Stomach (tissue), 9 donors: ENCODE results near the gene UCN2. TPM values are rescaled to one million over a fixed set of nuclear protein-coding genes. Genes with fewer than 3 reads are reported as not detected.

Source experiments
- DNase-seq, 2 donors: peaks; one replicate each; pipeline versions ENCODE4 v3.0.0 to v3.0.0-alpha.2; 2013 to 2019
- H3K27ac ChIP-seq, 5 donors: fragments of 200-600 bp in 4 of 5; sonication (generic) in 4 of 5; one replicate each; pipeline ENCODE4 v1.5.1; 2013 to 2019; ENCODE audit warnings: mild to moderate bottlenecking in 1 of 5, moderate library complexity in 1 of 5
- H3K27me3 ChIP-seq, 3 donors: fragments of 200-600 bp; sonication (generic); one replicate each; pipeline ENCODE4 v1.5.1; 2017 to 2019; ENCODE audit warnings: mixed run types in 1 of 3
- H3K36me3 ChIP-seq, 4 donors: fragments of 200-600 bp; sonication (generic); 1 replicate in 3 of 4; 2 replicates in 1 of 4; pipeline ENCODE4 v1.5.1; 2016 to 2019
- H3K4me1 ChIP-seq, 4 donors: fragments of 200-600 bp; sonication (generic); one replicate each; pipeline ENCODE4 v1.5.1; 2016 to 2019
- H3K4me3 ChIP-seq, 4 donors: fragments of 200-600 bp; sonication (generic) in 3 of 4; one replicate each; pipeline ENCODE4 v1.5.1; 2016 to 2019; ENCODE audit warnings: mild to moderate bottlenecking in 1 of 4
- H3K9me3 ChIP-seq, 4 donors: fragments of 200-600 bp; sonication (generic); one replicate each; pipeline ENCODE4 v1.5.1; 2016 to 2019
- EP300 ChIP-seq: sonication (generic); formaldehyde crosslinking; IDR thresholded peaks from one replicate; pipeline ENCODE4 v1.6.1; 2017; ENCODE audit warnings: antibody characterized with exemption
- POLR2A ChIP-seq, 4 donors: fragments of 450-650 bp; IDR thresholded peaks; one replicate each; pipeline ENCODE4 v1.6.1; 2016; ENCODE audit warnings: antibody characterized with exemption in 4 of 4, control low read depth in 2 of 4, mild to moderate bottlenecking in 1 of 4, moderate library complexity in 1 of 4
- POLR2AphosphoS5 ChIP-seq, 3 donors: sonication (generic); formaldehyde crosslinking; IDR thresholded peaks; one replicate each; pipeline ENCODE4 v1.6.1; 2016; ENCODE audit warnings: antibody characterized with exemption in 3 of 3
- WGBS, 5 donors: extraction: QIAGEN DNeasy Blood & Tissue Kit in 3 of 5; methylation state at CpG; one replicate each; pipeline versions ENCODE4 v1.1.5 to v1.1.7; 2013 to 2018; 5-methylcytosine and 5-hydroxymethylcytosine counted together
- intact Hi-C: fragments of 100-400 bp; cut with DNase I; formaldehyde crosslinking; loops from one replicate; pipeline ENCODE4 v1.15.1; 2023; ENCODE audit warnings: low total_unique reads
- polyA plus RNA-seq, 3 donors: library from polyadenylated mRNA; stranded (reverse); fragments of 200-250 nt; gene quantifications; one replicate each; pipeline ENCODE4 v1.2.3, GENCODE V29; 2013
- total RNA-seq, 5 donors: library from RNA; depleted of rRNA; stranded (reverse); fragments of >200 nt; gene quantifications; one replicate each; pipeline versions ENCODE4 v1.1.0 to v1.2.3, GENCODE V29; 2014 to 2016
- TF ChIP-seq, protein P1 (sequence below), 7 experiments: fragments of 450-650 bp in 4 of 7; fragments of 200-600 bp in 3 of 7; sonication (generic) in 3 of 7; IDR thresholded peaks; one replicate each; pipeline ENCODE4 v1.5.1; 2016 to 2019; ENCODE audit warnings: antibody characterized with exemption in 7 of 7, control low read depth in 2 of 7, mild to moderate bottlenecking in 1 of 7
- donor health status: healthy with polysubstance abuse.
- donor health status: Bipolar disorder and iron deficiency.
- donor health status: healthy.

Gene UCN2
- total and polyA plus RNA-seq, 8 donors, result 0.31 to 3.3 (median 0.48) TPM; not detected in 4

DNA sequence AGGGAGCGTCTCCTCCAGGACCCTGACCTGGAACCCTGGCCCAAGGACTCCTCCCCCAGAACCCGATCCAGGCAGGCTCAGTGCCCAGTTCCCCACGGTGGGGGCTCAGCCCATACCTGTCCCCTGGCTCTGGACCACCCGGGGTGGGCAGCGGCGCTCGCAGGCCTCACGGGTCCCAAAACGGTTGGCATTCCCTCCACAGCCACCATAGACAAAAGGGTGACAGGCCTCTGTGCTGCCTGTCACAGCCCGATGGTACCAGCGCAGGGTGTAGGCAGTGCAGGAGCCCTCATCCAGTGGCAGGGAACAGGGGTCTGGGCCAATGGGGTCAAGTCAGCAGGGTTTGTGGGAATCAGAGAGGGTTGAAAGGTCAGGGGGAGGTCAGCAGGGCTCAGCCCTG is 1.1 kb upstream of the UCN2 start:
- DNase-seq, result no peak
- 86 to 97% (median 92%) methylated on average over 7 to 11 of the region's 11 CpGs for WGBS, 5 donors
- H3K36me3 ChIP-seq, result no peaks in the 10 kb centered on the region
- peaks cover 16 to 30% (median 19%) of the 10 kb centered on the region in 4 donors for H3K4me1 ChIP-seq
- intact Hi-C loops, result no loop called here
- no peak overlapping the region for H3K27ac ChIP-seq
- H3K9me3 ChIP-seq, result no peaks in the 10 kb centered on the region
- H3K4me3 ChIP-seq, result no peak overlapping the region
- no peak for TF ChIP-seq EP300
- TF ChIP-seq, protein P1, sequence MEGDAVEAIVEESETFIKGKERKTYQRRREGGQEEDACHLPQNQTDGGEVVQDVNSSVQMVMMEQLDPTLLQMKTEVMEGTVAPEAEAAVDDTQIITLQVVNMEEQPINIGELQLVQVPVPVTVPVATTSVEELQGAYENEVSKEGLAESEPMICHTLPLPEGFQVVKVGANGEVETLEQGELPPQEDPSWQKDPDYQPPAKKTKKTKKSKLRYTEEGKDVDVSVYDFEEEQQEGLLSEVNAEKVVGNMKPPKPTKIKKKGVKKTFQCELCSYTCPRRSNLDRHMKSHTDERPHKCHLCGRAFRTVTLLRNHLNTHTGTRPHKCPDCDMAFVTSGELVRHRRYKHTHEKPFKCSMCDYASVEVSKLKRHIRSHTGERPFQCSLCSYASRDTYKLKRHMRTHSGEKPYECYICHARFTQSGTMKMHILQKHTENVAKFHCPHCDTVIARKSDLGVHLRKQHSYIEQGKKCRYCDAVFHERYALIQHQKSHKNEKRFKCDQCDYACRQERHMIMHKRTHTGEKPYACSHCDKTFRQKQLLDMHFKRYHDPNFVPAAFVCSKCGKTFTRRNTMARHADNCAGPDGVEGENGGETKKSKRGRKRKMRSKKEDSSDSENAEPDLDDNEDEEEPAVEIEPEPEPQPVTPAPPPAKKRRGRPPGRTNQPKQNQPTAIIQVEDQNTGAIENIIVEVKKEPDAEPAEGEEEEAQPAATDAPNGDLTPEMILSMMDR (IDR thresholded peaks at IDR 0.05), result no peak
- TF ChIP-seq POLR2AphosphoS5 (IDR thresholded peaks at IDR 0.05), result no peak
- no peak for TF ChIP-seq POLR2A (IDR thresholded peaks at IDR 0.05)
- no peaks in the 10 kb centered on the region for H3K27me3 ChIP-seq

DNA sequence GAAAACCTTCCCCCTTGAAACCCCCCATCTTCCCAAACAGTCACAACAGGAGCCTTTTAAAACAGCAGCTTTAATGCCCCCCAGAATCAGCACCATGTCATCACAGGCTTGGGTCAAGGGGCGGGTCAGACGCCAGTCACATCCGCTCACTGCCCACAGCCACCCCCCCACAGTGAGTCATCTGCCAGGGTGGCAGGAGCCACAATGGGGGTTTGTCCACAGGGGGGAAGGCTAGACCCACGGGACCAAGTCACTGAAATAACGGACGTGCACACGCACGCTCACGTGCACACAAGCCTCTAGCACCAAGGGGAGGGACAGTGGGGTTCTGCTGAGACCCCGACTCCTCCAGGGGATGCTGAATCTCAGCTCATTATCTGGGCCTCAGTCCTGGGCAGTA is 441 bp upstream of the UCN2 start:
- TF ChIP-seq EP300 (no peak), POLR2A (IDR thresholded peaks at IDR 0.05) (no peak), POLR2AphosphoS5 (IDR thresholded peaks at IDR 0.05) (no peak)
- TF ChIP-seq, protein P1 (IDR thresholded peaks at IDR 0.05), result no peak
- Histone ChIP-seq H3K4me1 (peaks cover 16 to 37% (median 23%) of the 10 kb centered on the region in 4 donors), H3K27ac (peak overlapping the region in 1 of 5 donors; percentile 22), H3K27me3 (no peaks in the 10 kb centered on the region), H3K36me3 (no peaks in the 10 kb centered on the region), H3K9me3 (no peaks in the 10 kb centered on the region), H3K4me3 (no peak overlapping the region)
- whole genome bisulfite sequencing, 5 donors, result 66 to 73% (median 70%) methylated on average over 10 of the region's 10 CpGs
- intact Hi-C loops, result no loop called here
- DNase-seq, result peak in 1 of 2 donors; percentile 28

DNA sequence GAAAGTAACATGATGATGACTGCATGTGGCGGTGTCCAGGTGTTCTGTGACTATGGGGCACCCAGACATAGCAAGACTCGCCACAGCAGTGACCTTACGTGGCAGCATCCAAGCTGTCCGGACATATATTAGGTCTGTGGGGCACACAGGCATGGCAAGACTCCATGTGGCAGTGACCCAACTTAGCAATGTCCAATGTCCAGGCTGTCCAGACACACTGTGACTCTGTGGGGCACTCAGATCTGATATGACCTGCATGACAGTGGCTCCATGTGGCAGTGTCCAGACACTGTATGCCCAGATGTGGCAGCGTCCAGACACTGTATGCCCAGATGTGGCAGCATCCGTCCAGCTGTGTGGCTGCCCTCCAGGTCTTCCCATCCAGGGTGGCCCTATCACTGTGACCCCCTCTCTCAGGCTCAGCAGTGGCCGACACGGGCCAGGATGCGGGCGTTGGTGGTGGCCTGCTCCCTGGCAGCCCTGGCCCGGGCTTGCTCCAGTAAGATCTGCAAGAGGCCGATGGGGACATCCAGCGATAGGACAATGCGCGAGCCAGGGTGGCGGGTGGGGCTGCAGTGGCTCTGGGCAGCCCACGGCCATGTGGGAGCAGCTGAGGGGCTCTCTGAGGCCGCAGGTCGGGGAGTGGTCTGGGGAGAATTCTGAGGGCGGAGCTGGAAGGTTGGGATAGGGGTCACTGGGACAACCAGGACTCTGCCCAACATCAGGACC is 1.1 kb downstream of the UCN2 start:
- no peak overlapping the region for H3K27ac ChIP-seq

DNA sequence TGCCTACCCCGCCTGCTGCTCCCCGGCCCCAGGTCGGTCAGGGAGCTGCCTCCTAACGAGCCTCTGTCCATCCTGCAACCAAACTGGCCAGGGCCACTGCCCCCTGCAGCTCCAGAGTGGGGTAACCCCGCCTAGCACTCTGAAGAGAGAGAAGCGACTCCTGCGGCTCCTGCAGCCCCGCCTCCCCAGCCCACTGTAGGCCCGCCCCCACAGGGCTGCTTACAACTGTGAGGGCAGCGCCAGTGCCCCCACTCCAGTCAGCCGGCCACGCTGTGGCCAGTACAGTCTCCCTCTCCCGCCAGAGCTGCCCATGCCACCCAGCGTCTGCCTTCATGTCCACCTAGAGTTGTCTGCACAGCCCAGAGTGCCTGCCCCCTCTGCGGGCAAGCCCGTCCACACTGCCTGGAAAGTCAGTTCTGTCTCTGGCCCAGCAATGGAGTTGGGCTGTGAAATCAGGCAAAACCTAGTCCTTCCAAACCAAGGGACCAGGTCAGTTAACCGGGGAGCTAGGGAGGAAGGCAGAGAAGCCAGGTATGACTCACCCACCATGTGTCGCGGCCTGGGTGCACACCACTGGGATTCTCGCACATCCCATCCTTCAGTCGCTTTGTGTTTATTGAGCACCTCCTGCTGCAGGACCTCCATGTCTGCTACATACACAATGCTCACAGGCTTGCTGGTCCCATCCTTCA is 2.4 kb downstream of the UCN2 start:
- Histone ChIP-seq H3K4me1 (peaks cover 31 to 61% (median 47%) of the 10 kb centered on the region in 4 donors), H3K36me3 (no peaks in the 10 kb centered on the region), H3K9me3 (no peaks in the 10 kb centered on the region), H3K27ac (peak overlapping the region in 4 of 5 donors; percentile 26 to 74 (median 49)), H3K4me3 (peak overlapping the region; percentile 11 to 34 (median 30)), H3K27me3 (no peaks in the 10 kb centered on the region)
- intact Hi-C loops, result no loop called here
- 29 to 45% (median 33%) methylated on average over 13 to 21 of the region's 21 CpGs for WGBS, 5 donors
- TF ChIP-seq POLR2A (IDR thresholded peaks at IDR 0.05) (no peak), EP300 (no peak), POLR2AphosphoS5 (IDR thresholded peaks at IDR 0.05) (no peak)
- TF ChIP-seq, protein P1 (IDR thresholded peaks at IDR 0.05), result peak in 1 of 7 experiments; percentile 8
- DNase-seq, result peak; percentile 45 to 74

More for the DNA sequence above, 1.1 kb downstream of the UCN2 start:
- no peak overlapping the region for H3K4me3 ChIP-seq
- H3K9me3 ChIP-seq, result no peaks in the 10 kb centered on the region
- intact Hi-C loops, result no loop called here
- H3K36me3 ChIP-seq, result no peaks in the 10 kb centered on the region
- DNase-seq, result no peak
- 77 to 84% (median 83%) methylated on average over 16 to 20 of the region's 20 CpGs for WGBS, 5 donors
- no peaks in the 10 kb centered on the region for H3K27me3 ChIP-seq
- TF ChIP-seq POLR2A (IDR thresholded peaks at IDR 0.05), result no peak
- no peak for TF ChIP-seq EP300
- TF ChIP-seq, protein P1 (IDR thresholded peaks at IDR 0.05), result no peak
- TF ChIP-seq POLR2AphosphoS5 (IDR thresholded peaks at IDR 0.05), result no peak
- peaks cover 21 to 52% (median 36%) of the 10 kb centered on the region in 4 donors for H3K4me1 ChIP-seq
